ENCODE results near the gene KCTD8.
"Not testable (repeated sequence)": the region's sequence is repeated elsewhere in the genome, so short reads cannot be mapped to it uniquely, and the experiment has no call there.

Gene KCTD8

DNA sequence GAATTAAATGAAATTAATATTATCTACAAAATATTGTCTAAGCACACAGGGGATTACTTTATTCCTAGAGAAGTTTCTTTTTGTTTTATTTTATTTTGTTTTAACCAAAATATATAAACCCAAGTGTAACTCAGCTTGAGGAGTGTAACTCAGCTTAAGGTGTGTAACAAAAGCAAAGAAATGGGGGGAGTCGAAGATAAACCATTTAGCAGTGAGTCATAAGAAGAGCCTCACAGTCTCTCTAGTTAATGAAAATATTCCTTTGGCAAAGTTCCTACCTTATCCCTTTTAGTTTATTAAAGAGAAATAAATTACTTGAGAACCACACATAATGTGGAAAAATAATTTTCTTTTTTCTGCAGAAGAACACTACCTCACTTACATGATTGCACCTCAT, 261.8 kb downstream of the KCTD8 start:
- Histone ChIP-seq H3K79me2 (ENCODE audit: low read length) (no peaks in the 10 kb centered on the region), H3K9ac (ENCODE audit: low read length) (no peak overlapping the region), H4K20me1 (ENCODE audit: insufficient read depth, low read length) (no peaks in the 10 kb centered on the region), H3K36me3 (replicated peaks; ENCODE audit: insufficient read depth, low read length) (no peaks in the 10 kb centered on the region), H3K4me3 (ENCODE audit: low read length) (no peak overlapping the region), H3F3A (ENCODE audit: insufficient read depth, low read length) (no peaks in the 10 kb centered on the region), H3K27ac (ENCODE audit: low read length) (no peak overlapping the region), H3K4me1 (ENCODE audit: low read length) (no peaks in the 10 kb centered on the region), H3K9me2 (replicated peaks; ENCODE audit: insufficient read depth, low read length) (no peaks in the 10 kb centered on the region), H3K4me2 (ENCODE audit: low read depth, low read length) (no peak overlapping the region), H2AFZ (ENCODE audit: low read length) (no peak overlapping the region), H3K27me3 (replicated peaks; ENCODE audit: insufficient read depth, low read length) (no peaks in the 10 kb centered on the region), H3K9me3 (replicated peaks; ENCODE audit: insufficient read depth, low read length) (no peaks in the 10 kb centered on the region)
- TF ChIP-seq EZH2 (optimal IDR thresholded peaks at IDR 0.05; ENCODE audit: low read depth, low read length) (no peak), EZH2phosphoT487 (IDR thresholded peaks at IDR 0.05; ENCODE audit: low read length) (no peak)
- TF ChIP-seq, protein P1, sequence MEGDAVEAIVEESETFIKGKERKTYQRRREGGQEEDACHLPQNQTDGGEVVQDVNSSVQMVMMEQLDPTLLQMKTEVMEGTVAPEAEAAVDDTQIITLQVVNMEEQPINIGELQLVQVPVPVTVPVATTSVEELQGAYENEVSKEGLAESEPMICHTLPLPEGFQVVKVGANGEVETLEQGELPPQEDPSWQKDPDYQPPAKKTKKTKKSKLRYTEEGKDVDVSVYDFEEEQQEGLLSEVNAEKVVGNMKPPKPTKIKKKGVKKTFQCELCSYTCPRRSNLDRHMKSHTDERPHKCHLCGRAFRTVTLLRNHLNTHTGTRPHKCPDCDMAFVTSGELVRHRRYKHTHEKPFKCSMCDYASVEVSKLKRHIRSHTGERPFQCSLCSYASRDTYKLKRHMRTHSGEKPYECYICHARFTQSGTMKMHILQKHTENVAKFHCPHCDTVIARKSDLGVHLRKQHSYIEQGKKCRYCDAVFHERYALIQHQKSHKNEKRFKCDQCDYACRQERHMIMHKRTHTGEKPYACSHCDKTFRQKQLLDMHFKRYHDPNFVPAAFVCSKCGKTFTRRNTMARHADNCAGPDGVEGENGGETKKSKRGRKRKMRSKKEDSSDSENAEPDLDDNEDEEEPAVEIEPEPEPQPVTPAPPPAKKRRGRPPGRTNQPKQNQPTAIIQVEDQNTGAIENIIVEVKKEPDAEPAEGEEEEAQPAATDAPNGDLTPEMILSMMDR (IDR thresholded peaks at IDR 0.05; ENCODE audit: low read length), result no peak
- no peak for DNase-seq

DNA sequence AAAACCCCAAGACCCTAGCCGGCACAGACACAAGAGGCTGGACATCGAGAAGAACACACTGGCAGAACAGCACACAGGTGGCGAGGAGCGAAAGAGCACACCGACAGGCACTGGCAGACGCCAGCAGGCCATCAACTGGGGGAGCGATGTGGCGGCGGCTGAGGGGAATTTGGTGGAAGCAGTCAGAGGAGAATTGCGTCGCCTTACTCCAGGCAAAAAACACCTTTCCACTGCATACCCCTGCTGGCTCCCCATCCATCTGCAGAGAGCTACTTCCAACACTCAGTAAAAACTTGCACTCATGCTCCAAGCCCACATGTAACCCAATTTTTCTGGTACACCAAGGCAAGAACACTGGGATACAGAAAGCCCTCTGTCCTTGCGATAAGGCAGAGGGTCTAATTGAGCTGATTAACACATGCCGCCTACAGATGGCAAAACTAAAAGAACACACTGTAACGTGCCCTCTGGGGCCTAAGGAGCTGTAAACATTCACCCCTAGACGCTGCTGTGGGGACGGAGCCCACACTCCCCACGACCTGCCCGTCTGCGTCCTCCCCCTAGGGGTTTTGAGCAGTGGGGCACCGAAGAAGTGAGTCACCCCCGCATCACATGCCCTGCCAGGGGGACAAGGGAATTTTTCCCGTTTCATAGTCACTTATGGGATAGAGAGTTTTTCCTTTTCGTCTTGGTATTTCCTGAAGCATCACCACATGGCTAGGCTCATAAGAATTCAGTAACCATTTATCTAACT, 262.3 kb downstream of the KCTD8 start:
- no peak for DNase-seq
- Histone ChIP-seq H4K20me1 (ENCODE audit: insufficient read depth, low read length) (no peaks in the 10 kb centered on the region), H3K27me3 (replicated peaks; ENCODE audit: insufficient read depth, low read length) (no peaks in the 10 kb centered on the region), H3K27ac (ENCODE audit: low read length) (no peak overlapping the region), H3K4me1 (ENCODE audit: low read length) (no peaks in the 10 kb centered on the region), H3K79me2 (ENCODE audit: low read length) (no peaks in the 10 kb centered on the region), H3K4me3 (ENCODE audit: low read length) (no peak overlapping the region), H3K4me2 (ENCODE audit: low read depth, low read length) (no peak overlapping the region), H3K9me3 (replicated peaks; ENCODE audit: insufficient read depth, low read length) (no peaks in the 10 kb centered on the region), H3K9ac (ENCODE audit: low read length) (no peak overlapping the region), H3K9me2 (replicated peaks; ENCODE audit: insufficient read depth, low read length) (no peaks in the 10 kb centered on the region), H3F3A (ENCODE audit: insufficient read depth, low read length) (no peaks in the 10 kb centered on the region), H2AFZ (ENCODE audit: low read length) (no peak overlapping the region), H3K36me3 (replicated peaks; ENCODE audit: insufficient read depth, low read length) (no peaks in the 10 kb centered on the region)
- TF ChIP-seq EZH2 (optimal IDR thresholded peaks at IDR 0.05; ENCODE audit: low read depth, low read length) (no peak), EZH2phosphoT487 (IDR thresholded peaks at IDR 0.05; ENCODE audit: low read length) (no peak)
- TF ChIP-seq, protein P1 (IDR thresholded peaks at IDR 0.05; ENCODE audit: low read length), result no peak

DNA sequence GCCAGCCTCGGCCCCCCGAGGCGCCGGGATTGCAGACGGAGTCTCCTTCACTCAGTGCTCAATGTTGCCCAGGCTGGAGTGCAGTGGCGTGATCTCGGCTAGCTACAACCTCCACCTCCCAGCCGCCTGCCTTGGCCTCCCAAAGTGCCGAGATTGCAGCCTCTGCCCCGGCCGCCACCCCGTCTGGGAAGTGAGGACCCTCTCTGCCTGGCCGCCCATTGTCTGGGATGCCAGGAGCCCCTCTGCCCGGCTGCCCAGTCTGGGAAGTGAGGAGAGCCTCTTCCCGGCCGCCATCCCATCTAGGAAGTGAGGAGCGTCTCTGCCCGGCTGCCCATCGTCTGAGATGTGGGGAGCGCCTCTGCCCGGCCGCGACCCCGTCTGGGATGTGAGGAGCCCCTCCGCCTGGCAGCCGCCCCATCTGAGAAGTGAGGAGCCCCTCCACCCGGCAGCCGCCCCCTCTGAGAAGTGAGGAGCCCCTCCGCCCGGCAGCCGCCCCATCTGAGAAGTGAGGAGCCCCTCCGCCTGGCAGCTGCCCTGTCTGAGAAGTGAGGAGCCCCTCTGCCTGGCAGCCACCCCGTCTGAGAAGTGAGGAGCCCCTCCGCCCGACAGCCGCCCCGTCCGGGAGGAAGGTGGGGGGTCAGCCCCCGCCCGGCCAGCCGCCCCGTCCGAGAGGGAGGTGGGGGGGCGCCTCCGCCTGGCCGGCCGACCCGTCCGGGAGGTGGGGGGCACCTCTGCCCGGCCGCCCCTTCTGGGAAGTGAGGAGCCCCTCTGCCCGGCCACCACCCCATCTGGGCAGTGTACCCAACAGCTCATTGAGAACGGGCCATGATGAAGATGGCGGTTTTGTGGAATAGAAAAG, 266.9 kb downstream of the KCTD8 start:
- not testable (repeated sequence) for H3K4me3 ChIP-seq (ENCODE audit: low read length); H3K79me2 ChIP-seq (ENCODE audit: low read length); H3K9me2 ChIP-seq (replicated peaks; ENCODE audit: insufficient read depth, low read length); H2AFZ ChIP-seq (ENCODE audit: low read length); H3K9me3 ChIP-seq (replicated peaks; ENCODE audit: insufficient read depth, low read length); H3K4me2 ChIP-seq (ENCODE audit: low read depth, low read length); H3K4me1 ChIP-seq (ENCODE audit: low read length); DNase-seq; H3K36me3 ChIP-seq (replicated peaks; ENCODE audit: insufficient read depth, low read length); H3K27ac ChIP-seq (ENCODE audit: low read length); H3K27me3 ChIP-seq (replicated peaks; ENCODE audit: insufficient read depth, low read length); H4K20me1 ChIP-seq (ENCODE audit: insufficient read depth, low read length); H3K9ac ChIP-seq (ENCODE audit: low read length); H3F3A ChIP-seq (ENCODE audit: insufficient read depth, low read length)

DNA sequence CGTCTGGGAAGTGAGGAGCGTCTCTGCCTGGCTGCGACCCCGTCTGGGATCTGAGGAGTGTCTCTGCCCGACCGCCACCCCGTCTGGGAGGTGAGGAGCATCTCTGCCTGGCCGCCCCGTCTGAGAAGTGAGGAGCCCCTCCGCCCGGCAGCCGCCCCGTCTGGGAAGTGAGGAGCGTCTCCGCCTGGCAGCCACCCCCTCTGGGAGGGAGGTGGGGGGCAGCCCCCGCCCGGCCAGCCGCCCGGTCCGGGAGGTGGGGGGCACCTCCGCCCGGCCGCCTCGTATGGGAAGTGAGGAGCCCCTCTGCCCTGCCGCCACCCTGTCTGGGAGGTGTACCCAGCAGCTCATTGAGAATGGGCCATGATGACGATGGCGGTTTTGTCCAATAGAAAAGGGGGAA, 280.8 kb downstream of the KCTD8 start:
- H3K4me3 ChIP-seq (ENCODE audit: low read length); H3K9me3 ChIP-seq (replicated peaks; ENCODE audit: insufficient read depth, low read length); H3K27ac ChIP-seq (ENCODE audit: low read length); DNase-seq; H4K20me1 ChIP-seq (ENCODE audit: insufficient read depth, low read length); H3F3A ChIP-seq (ENCODE audit: insufficient read depth, low read length); H3K36me3 ChIP-seq (replicated peaks; ENCODE audit: insufficient read depth, low read length); H3K4me1 ChIP-seq (ENCODE audit: low read length); H3K27me3 ChIP-seq (replicated peaks; ENCODE audit: insufficient read depth, low read length); H3K9ac ChIP-seq (ENCODE audit: low read length); H3K4me2 ChIP-seq (ENCODE audit: low read depth, low read length); H3K9me2 ChIP-seq (replicated peaks; ENCODE audit: insufficient read depth, low read length); H3K79me2 ChIP-seq (ENCODE audit: low read length); H2AFZ ChIP-seq (ENCODE audit: low read length): not testable (repeated sequence)

All from MM.1S (cell line).